GM18861 (cell line): ENCODE data around the gene HLA-DRB1.
"Not testable (repeated sequence)": the region's sequence is repeated elsewhere in the genome, so short reads cannot be mapped to it uniquely, and the experiment has no call there.

Experiments used
- ATAC-seq: cut with Tn5 transposase; IDR thresholded peaks from one replicate; pipeline ENCODE4 v1.9.1; 2021; ENCODE audit not compliant: unreplicated experiment

Gene HLA-DRB1

GRCh38 chr6:32589596-32590449 lies at the start of gene HLA-DRB1:
HLA-DRB1 (minus strand) TSS chr6:32589848; CDS start chr6:32589742, 106 bp downstream.
- peak; percentile 89 for ATAC-seq

DNA sequence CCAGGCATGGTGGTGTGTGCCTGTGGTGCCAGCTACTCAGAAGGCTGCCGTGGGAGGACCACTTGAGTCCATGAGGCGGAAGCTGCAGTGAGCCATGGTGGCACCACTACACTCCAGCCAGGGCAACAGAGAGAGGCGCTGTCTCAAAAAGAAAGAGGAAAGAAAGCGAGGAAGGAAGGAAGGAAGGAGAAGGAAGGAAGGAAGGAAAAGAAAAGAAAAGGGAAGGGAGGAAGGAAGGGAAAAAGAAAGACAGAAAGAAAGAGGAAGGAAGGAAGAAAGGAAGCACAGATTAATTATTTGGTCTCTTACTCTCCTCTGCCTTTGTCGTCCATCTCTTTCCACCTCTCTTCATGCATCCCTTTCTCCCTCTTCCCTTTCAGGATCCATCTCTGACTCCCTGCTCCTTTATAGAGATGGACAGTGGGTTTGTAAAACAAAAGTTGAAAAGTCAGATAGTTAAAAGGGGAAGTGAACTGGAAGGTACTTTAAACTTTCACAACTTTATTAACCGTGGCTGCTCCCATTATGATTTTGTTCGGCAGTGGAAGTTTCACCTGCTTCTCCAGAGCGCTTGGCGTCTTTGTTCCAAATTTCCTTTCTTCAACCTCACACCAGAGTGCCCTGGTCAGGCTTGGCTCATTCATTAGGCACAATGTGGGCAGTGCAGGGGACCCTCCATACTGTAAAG lies 49.0 kb upstream of the HLA-DRB1 start:
- no peak for ATAC-seq

- ATAC-seq: no peak
Measured at GRCh38 chr6:32637883-32638282, 48.2 kb upstream of the HLA-DRB1 start.

DNA sequence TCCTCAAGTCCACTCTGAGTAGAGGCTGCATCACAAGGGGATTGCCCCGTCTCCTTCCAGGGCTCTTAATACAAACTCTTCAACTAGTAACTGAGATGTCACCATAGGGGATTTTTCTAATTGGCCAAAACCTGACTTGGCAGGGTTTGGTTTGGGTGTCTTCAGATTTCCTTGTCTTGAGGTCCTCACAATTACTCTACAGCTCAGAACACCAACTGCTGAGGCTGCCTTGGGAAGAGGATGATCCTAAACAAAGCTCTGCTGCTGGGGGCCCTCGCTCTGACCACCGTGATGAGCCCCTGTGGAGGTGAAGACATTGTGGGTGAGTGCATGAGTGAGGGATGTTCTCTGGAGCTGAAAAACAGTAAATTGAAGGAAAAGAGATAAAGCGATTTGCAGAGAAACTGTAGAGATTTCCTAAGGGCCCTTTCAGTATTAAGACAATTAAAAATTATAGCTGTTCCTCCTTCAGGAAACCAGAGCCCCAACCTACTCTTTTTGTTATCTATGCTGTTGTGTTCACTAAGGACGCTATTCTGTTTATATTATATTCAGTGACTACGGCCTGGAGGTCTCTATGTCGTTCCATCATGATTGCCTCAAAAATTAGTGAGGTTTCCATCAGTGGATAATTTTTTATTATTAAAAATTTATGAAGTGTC lies 47.7 kb upstream of the HLA-DRB1 start, which contains the start of gene HLA-DQA1:
Gene HLA-DQA1 (plus strand): TSS at position 188 of the 662 bp plus-strand sequence. CDS start 53 bp downstream, at position 241.
- ATAC-seq: peak; percentile 71

DNA sequence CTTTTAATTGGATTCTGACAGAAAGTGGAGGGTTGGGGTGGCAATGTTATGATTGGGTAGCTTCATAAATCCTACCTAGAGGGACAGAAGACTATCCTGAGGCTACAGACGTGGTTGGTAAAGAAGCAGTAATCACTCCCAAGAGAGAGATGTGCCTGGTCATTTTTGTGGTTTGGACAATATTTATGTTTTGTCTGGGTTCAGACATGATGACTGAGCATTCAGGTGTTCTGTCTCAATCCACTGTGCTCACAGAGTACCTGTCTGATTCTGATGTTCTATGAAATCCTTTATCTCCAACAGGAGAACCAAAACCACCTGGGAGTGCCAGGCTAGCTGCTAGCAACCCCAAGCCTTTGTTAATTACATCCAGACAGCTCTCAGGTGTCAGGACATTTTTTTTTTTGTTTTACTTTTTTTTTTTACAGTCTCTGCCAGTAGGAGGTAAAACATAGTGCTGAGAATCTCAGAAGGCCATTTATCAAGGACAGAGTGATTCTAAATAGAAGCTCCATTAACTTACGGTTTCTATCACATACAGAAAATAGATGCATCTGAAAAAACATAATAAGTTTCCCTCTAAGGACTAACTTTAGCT lies 46.0 kb upstream of the HLA-DRB1 start:
- ATAC-seq: no peak

- ATAC-seq: not testable (repeated sequence)
Measured at GRCh38 chr6:32629793-32630192, 40.1 kb upstream of the HLA-DRB1 start.

GRCh38 chr6:32627831-32628230 lies 38.2 kb upstream of the HLA-DRB1 start:
- no peak for ATAC-seq

- ATAC-seq: no peak
Measured at GRCh38 chr6:32627249-32627648, 37.6 kb upstream of the HLA-DRB1 start.

DNA sequence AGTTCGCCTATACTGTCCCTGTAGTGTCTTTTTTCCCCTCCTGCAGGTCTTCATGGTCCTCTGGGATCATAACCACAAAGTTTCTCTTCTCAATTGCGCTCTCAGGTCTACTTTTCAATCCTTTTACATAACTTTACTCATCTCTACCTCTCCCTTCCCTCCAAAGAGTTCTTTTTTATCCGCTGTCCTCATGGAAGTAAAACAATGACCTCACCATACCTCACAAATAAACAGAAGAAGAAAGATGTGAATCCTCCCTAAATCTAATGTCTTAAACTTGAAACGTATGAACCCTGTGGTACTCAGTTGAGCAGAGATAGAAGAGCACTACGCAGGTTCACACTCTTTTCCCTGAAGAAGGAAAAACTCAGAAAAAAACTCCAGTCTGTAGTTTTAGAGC lies 35.5 kb upstream of the HLA-DRB1 start:
- ATAC-seq: no peak

DNA sequence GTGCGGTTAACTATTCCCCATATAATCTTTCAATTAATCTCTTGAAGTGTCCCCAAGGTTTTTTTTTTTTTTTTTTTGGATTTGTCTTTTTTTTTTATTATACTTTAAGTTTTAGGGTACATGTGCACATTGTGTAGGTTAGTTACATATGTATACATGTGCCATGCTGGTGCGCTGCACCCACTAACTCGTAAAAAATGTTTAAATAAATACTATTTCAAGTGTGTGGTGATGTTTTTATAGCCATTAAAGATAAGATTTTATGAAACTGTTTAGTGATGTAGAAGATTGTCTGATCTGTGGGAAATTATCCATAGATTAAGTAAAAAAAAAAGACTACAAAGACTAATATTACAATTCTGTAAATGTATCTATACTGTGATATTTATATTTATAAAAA lies 34.9 kb upstream of the HLA-DRB1 start:
- no peak for ATAC-seq

DNA sequence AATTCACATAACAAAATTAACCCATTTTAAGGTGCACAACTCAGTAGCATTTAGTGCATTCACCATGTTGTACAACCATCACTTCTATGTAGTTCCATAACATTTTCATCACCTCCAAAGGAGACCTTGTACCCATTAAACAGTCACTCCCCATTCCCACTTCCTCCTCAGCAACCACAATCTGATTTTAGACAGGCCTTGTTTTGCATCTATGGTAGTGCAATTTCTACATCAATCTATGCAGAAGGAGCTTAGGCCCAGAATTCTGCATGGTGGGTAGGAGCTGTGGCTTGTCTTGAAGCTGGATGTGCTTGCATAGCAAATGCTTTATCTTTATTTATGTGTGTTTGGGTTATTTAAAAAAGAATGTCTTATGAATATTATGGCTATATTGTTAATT lies 34.0 kb upstream of the HLA-DRB1 start:
- no peak for ATAC-seq

- ATAC-seq: peak; percentile 63
Measured at GRCh38 chr6:32622545-32623401, 33.1 kb upstream of the HLA-DRB1 start.

GRCh38 chr6:32621372-32621771 lies 31.7 kb upstream of the HLA-DRB1 start:
- ATAC-seq: no peak

GRCh38 chr6:32617751-32618150 lies 28.1 kb upstream of the HLA-DRB1 start:
- no peak for ATAC-seq

DNA sequence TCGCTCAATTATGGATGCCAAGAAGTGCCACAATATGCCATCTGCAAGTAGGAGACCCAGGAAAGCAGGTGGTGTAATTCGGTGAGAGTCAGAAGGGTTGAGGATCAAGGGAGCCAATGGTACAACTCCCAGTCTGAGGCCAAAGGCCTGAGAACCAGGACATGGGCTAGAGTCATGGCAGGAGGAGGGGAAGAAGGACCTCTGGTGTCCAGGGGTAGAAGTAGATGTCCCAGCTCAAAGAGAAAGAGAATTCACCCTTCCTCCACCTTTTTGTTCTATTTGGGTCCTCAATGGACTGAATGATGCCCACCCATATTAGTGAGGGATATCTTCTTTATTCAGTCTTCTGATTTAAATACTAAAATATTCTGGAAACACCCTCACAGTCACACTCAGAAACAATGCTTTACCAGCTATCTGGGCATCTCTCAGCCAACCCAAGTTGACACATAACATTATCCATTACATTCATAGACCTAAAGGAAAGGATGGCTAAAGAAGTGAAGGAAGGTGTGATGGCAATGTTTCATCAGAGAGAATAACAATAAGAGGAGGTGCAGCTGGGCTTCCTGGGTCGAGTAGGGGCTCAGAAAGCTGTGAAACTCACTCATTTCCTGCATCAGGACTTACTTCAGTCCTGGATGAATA lies 26.4 kb upstream of the HLA-DRB1 start:
- no peak for ATAC-seq

- no peak for ATAC-seq
Measured at GRCh38 chr6:32614366-32615081, 24.9 kb upstream of the HLA-DRB1 start.

- ATAC-seq: no peak
Measured at GRCh38 chr6:32613475-32613874, 23.8 kb upstream of the HLA-DRB1 start.

- ATAC-seq: no peak
Measured at GRCh38 chr6:32610682-32611296, 21.1 kb upstream of the HLA-DRB1 start.
